Measurements from ENCODE around the gene CHD9NB.

The CHD9NB gene

GRCh38 chr16:53084746-53085334 lies 32.1 kb upstream of the CHD9NB start:
- Histone ChIP-seq H3K4me1 (ENCODE audit: low read depth, poor library complexity, severe bottlenecking) (no peaks in the 10 kb centered on the region), H4K20me1 (ENCODE audit: insufficient read depth) (no peaks in the 10 kb centered on the region), H3K36me3 (ENCODE audit: insufficient read depth) (no peaks in the 10 kb centered on the region), H3K79me2 (ENCODE audit: insufficient read depth, low read depth) (no peaks in the 10 kb centered on the region), H3K9ac (no peak overlapping the region), H3K27me3 (ENCODE audit: insufficient read depth, low read depth) (no peaks in the 10 kb centered on the region), H3K4me2 (no peak overlapping the region), H3K4me3 (IDR thresholded peaks at IDR 0.05; ENCODE audit: insufficient read depth, low read depth, low read length) (no peak overlapping the region), H3K27ac (no peak overlapping the region), H2AFZ (ENCODE audit: low read depth) (no peak overlapping the region)
- no peak for TF ChIP-seq CTCF (conservative IDR thresholded peaks at IDR 0.05; ENCODE audit: low read depth, low read length)

GRCh38 chr16:53084141-53084541 lies 31.4 kb upstream of the CHD9NB start:
- Histone ChIP-seq H3K36me3 (ENCODE audit: insufficient read depth) (no peaks in the 10 kb centered on the region), H2AFZ (ENCODE audit: low read depth) (no peak overlapping the region), H3K9ac (no peak overlapping the region), H3K27ac (no peak overlapping the region), H3K4me1 (ENCODE audit: low read depth, poor library complexity, severe bottlenecking) (no peaks in the 10 kb centered on the region), H3K27me3 (ENCODE audit: insufficient read depth, low read depth) (no peaks in the 10 kb centered on the region), H4K20me1 (ENCODE audit: insufficient read depth) (no peaks in the 10 kb centered on the region), H3K4me3 (IDR thresholded peaks at IDR 0.05; ENCODE audit: insufficient read depth, low read depth, low read length) (no peak overlapping the region), H3K4me2 (no peak overlapping the region), H3K79me2 (ENCODE audit: insufficient read depth, low read depth) (no peaks in the 10 kb centered on the region)
- TF ChIP-seq CTCF (conservative IDR thresholded peaks at IDR 0.05; ENCODE audit: low read depth, low read length) = no peak

- no peak for TF ChIP-seq CTCF (conservative IDR thresholded peaks at IDR 0.05; ENCODE audit: low read depth, low read length)
Observed at GRCh38 chr16:53083119-53083518, 30.4 kb upstream of the CHD9NB start.

GRCh38 chr16:53082509-53082908 lies 29.8 kb upstream of the CHD9NB start:
- H3K9ac ChIP-seq = no peak overlapping the region
- no peaks in the 10 kb centered on the region for H3K27me3 ChIP-seq (ENCODE audit: insufficient read depth, low read depth)
- no peak overlapping the region for H3K4me2 ChIP-seq
- H3K27ac ChIP-seq = no peak overlapping the region
- no peaks in the 10 kb centered on the region for H3K36me3 ChIP-seq (ENCODE audit: insufficient read depth)
- H2AFZ ChIP-seq (ENCODE audit: low read depth) = no peak overlapping the region
- TF ChIP-seq CTCF (conservative IDR thresholded peaks at IDR 0.05; ENCODE audit: low read depth, low read length) = no peak
- H4K20me1 ChIP-seq (ENCODE audit: insufficient read depth) = no peaks in the 10 kb centered on the region
- no peak overlapping the region for H3K4me3 ChIP-seq (IDR thresholded peaks at IDR 0.05; ENCODE audit: insufficient read depth, low read depth, low read length)
- H3K79me2 ChIP-seq (ENCODE audit: insufficient read depth, low read depth) = no peaks in the 10 kb centered on the region
- no peaks in the 10 kb centered on the region for H3K4me1 ChIP-seq (ENCODE audit: low read depth, poor library complexity, severe bottlenecking)

More at GRCh38 chr16:53083119-53083518, 30.4 kb upstream of the CHD9NB start:
- H2AFZ ChIP-seq (ENCODE audit: low read depth) = no peak overlapping the region
- no peaks in the 10 kb centered on the region for H3K36me3 ChIP-seq (ENCODE audit: insufficient read depth)
- H4K20me1 ChIP-seq (ENCODE audit: insufficient read depth) = no peaks in the 10 kb centered on the region
- H3K27me3 ChIP-seq (ENCODE audit: insufficient read depth, low read depth) = no peaks in the 10 kb centered on the region
- no peaks in the 10 kb centered on the region for H3K79me2 ChIP-seq (ENCODE audit: insufficient read depth, low read depth)
- H3K4me2 ChIP-seq = no peak overlapping the region
- no peak overlapping the region for H3K4me3 ChIP-seq (IDR thresholded peaks at IDR 0.05; ENCODE audit: insufficient read depth, low read depth, low read length)
- no peaks in the 10 kb centered on the region for H3K4me1 ChIP-seq (ENCODE audit: low read depth, poor library complexity, severe bottlenecking)
- no peak overlapping the region for H3K9ac ChIP-seq
- H3K27ac ChIP-seq = no peak overlapping the region

All from KMS-11 (cell line).